Measurements from ENCODE around the gene SLC22A7. TPM values are rescaled to one million over a fixed set of nuclear protein-coding genes. Genes with fewer than 3 reads are reported as not detected.

Gene SLC22A7
- polyA plus RNA-seq, 1 donor from 2014 or later, result 2.3 TPM

- no peak for TF ChIP-seq SMC3 (conservative IDR thresholded peaks at IDR 0.05; ENCODE audit: poor library complexity)
- TF ChIP-seq MXI1 (conservative IDR thresholded peaks at IDR 0.05; ENCODE audit: poor library complexity, severe bottlenecking), result no peak
- no peak for TF ChIP-seq POLR2AphosphoS5 (IDR thresholded peaks at IDR 0.05)
- H3K27me3 ChIP-seq (ENCODE audit: insufficient read depth, low read depth, low read length), result no peaks in the 10 kb centered on the region
- no peaks in the 10 kb centered on the region for H3K9me3 ChIP-seq (ENCODE audit: low read length)
- no peaks in the 10 kb centered on the region for H3K9me2 ChIP-seq (ENCODE audit: insufficient read depth, low read length)
- no peaks in the 10 kb centered on the region for H3K79me2 ChIP-seq (replicated peaks; ENCODE audit: insufficient read depth, low read length)
- H3F3A ChIP-seq (ENCODE audit: insufficient read depth, low read length, poor library complexity, severe bottlenecking), result no peaks in the 10 kb centered on the region
- no peak overlapping the region for H3K9ac ChIP-seq (ENCODE audit: low read length)
- H3K4me3 ChIP-seq (ENCODE audit: low read length), result no peak overlapping the region
- no peak overlapping the region for H2AFZ ChIP-seq (ENCODE audit: low read depth, low read length)
- no peak overlapping the region for H3K27ac ChIP-seq (ENCODE audit: low read length)
- H3K4me2 ChIP-seq (ENCODE audit: low read length), result no peak overlapping the region
- no peaks in the 10 kb centered on the region for H3K36me3 ChIP-seq (ENCODE audit: insufficient read depth, low read length)
- H4K20me1 ChIP-seq (ENCODE audit: insufficient read depth), result no peaks in the 10 kb centered on the region
Measured at GRCh38 chr6:43291708-43292107, 6.4 kb upstream of the SLC22A7 start.

GRCh38 chr6:43292341-43292740 is 5.7 kb upstream of the SLC22A7 start:
- Histone ChIP-seq H3K79me2 (replicated peaks; ENCODE audit: insufficient read depth, low read length) (no peaks in the 10 kb centered on the region), H2AFZ (ENCODE audit: low read depth, low read length) (no peak overlapping the region), H3K27ac (ENCODE audit: low read length) (no peak overlapping the region), H3K9ac (ENCODE audit: low read length) (no peak overlapping the region), H3K27me3 (ENCODE audit: insufficient read depth, low read depth, low read length) (no peaks in the 10 kb centered on the region), H3K4me3 (ENCODE audit: low read length) (no peak overlapping the region), H3K4me2 (ENCODE audit: low read length) (no peak overlapping the region), H4K20me1 (ENCODE audit: insufficient read depth) (no peaks in the 10 kb centered on the region), H3F3A (ENCODE audit: insufficient read depth, low read length, poor library complexity, severe bottlenecking) (no peaks in the 10 kb centered on the region), H3K9me2 (ENCODE audit: insufficient read depth, low read length) (no peaks in the 10 kb centered on the region), H3K36me3 (ENCODE audit: insufficient read depth, low read length) (no peaks in the 10 kb centered on the region), H3K9me3 (ENCODE audit: low read length) (no peaks in the 10 kb centered on the region)
- TF ChIP-seq TAF1 (IDR thresholded peaks at IDR 0.05; ENCODE audit: low read depth) (no peak), SMC3 (conservative IDR thresholded peaks at IDR 0.05; ENCODE audit: poor library complexity) (no peak), EZH2 (IDR thresholded peaks at IDR 0.05; ENCODE audit: borderline replicate concordance, insufficient read depth, low read length, poor library complexity, severe bottlenecking) (no peak), POLR2AphosphoS5 (IDR thresholded peaks at IDR 0.05) (no peak), RAD21 (conservative IDR thresholded peaks at IDR 0.05) (no peak), REST (IDR thresholded peaks at IDR 0.05; ENCODE audit: borderline replicate concordance) (no peak), CTCF (IDR thresholded peaks at IDR 0.05; ENCODE audit: poor library complexity, severe bottlenecking) (no peak), EP300 (conservative IDR thresholded peaks at IDR 0.05; ENCODE audit: poor library complexity, severe bottlenecking) (no peak), MXI1 (conservative IDR thresholded peaks at IDR 0.05; ENCODE audit: poor library complexity, severe bottlenecking) (no peak)

Measured in neural cell (in vitro differentiated cells).